Common myeloid progenitor, CD34-positive (primary cell): ENCODE measurements around the gene PTPN1.

Experiments
- CTCF ChIA-PET: fragments of 350-600 bp; sonication (Branson Sonifier 250); formaldehyde crosslinking; loops from one replicate; lab custom pipeline; 2021; ENCODE audit warnings: antibody characterized with exemption; lab: Charles Lee
- POLR2A ChIA-PET: fragments of 350-600 bp; sonication (Branson Sonifier 250); formaldehyde crosslinking; loops from one replicate; lab custom pipeline; 2021; ENCODE audit warnings: antibody characterized with exemption; lab: Charles Lee
- DNase-seq, 3 donors: peaks; one replicate each; pipeline versions ENCODE4 v3.0.0 to v3.0.0-alpha.2; 2013
- H3K27ac ChIP-seq, 2 experiments: 1 replicate in 1 of 2; 2 replicates in 1 of 2; pipeline ENCODE4 v1.7.0; 2013; ENCODE audit warnings: inconsistent platforms in 2 of 2, low read length in 2 of 2, mild to moderate bottlenecking in 2 of 2, low read depth in 1 of 2, moderate library complexity in 1 of 2; ENCODE audit not compliant: severe bottlenecking in 2 of 2, insufficient read depth in 1 of 2, poor library complexity in 1 of 2
- H3K27me3 ChIP-seq, 5 experiments: replicated peaks in 2 of 5; 1 replicate in 3 of 5; 2 replicates in 2 of 5; pipeline versions ENCODE4 v1.6.1 to v1.7.0; 2013; ENCODE audit warnings: low read length in 4 of 5, mild to moderate bottlenecking in 2 of 5, moderate library complexity in 2 of 5, inconsistent platforms in 1 of 5; ENCODE audit not compliant: insufficient read depth in 5 of 5, control insufficient read depth in 4 of 5
- H3K36me3 ChIP-seq, 4 experiments: 1 replicate in 2 of 4; 2 replicates in 2 of 4; pipeline versions ENCODE4 v1.6.1 to v1.7.0; 2013; ENCODE audit warnings: low read length in 3 of 4, control low read depth in 1 of 4, mild to moderate bottlenecking in 1 of 4; ENCODE audit not compliant: control insufficient read depth in 4 of 4, insufficient read depth in 4 of 4
- H3K4me1 ChIP-seq, 4 experiments: 1 replicate in 3 of 4; 2 replicates in 1 of 4; pipeline versions ENCODE4 v1.6.1 to v1.7.1; 2013; ENCODE audit warnings: low read length in 3 of 4, mild to moderate bottlenecking in 3 of 4, control low read depth in 1 of 4, inconsistent platforms in 1 of 4, moderate library complexity in 1 of 4; ENCODE audit not compliant: control insufficient read depth in 4 of 4, insufficient read depth in 4 of 4; ENCODE audit errors: control extremely low read depth in 1 of 4
- H3K4me3 ChIP-seq, 7 experiments: 1 replicate in 4 of 7; 2 replicates in 3 of 7; pipeline versions ENCODE4 v1.5.1 to v1.7.0; 2013; ENCODE audit warnings: mild to moderate bottlenecking in 7 of 7, low read length in 6 of 7, moderate library complexity in 6 of 7, inconsistent platforms in 2 of 7, low read depth in 2 of 7, control low read depth in 1 of 7; ENCODE audit not compliant: insufficient read depth in 4 of 7, control insufficient read depth in 1 of 7; ENCODE audit errors: extremely low read depth in 1 of 7
- H3K9me3 ChIP-seq, 5 experiments: 1 replicate in 4 of 5; 2 replicates in 1 of 5; pipeline versions ENCODE4 v1.6.1 to v1.7.1; 2013; ENCODE audit warnings: low read length in 4 of 5, mild to moderate bottlenecking in 2 of 5, inconsistent platforms in 1 of 5, low read depth in 1 of 5, moderate library complexity in 1 of 5; ENCODE audit not compliant: control insufficient read depth in 4 of 5, insufficient read depth in 2 of 5; ENCODE audit errors: control extremely low read depth in 1 of 5
- WGBS: methylation state at CpG from one replicate; pipeline ENCODE4 v1.1.5; 2013; ENCODE audit not compliant: insufficient coverage; 5-methylcytosine and 5-hydroxymethylcytosine counted together

PTPN1 gene

GRCh38 chr20:50604451-50604850, 94.3 kb downstream of the PTPN1 start:
- CTCF ChIA-PET: no interaction called here
- 99% methylated on average over 9 of the region's 12 CpGs for WGBS

GRCh38 chr20:50605136-50605535, 95.0 kb downstream of the PTPN1 start:
- WGBS: 93% methylated on average over 2 of the region's 5 CpGs
- Histone ChIP-seq H3K27ac (no peak overlapping the region), H3K4me1 (peaks cover 0 to 6% (median 2%) of the 10 kb centered on the region in 4 experiments), H3K9me3 (no peaks in the 10 kb centered on the region), H3K27me3 (no peaks in the 10 kb centered on the region), H3K36me3 (peaks cover 0 to 18% (median 8%) of the 10 kb centered on the region in 4 experiments), H3K4me3 (no peak overlapping the region)
- ChIA-PET POLR2A (no interaction called here), CTCF (no interaction called here)
- DNase-seq: no peak

More at GRCh38 chr20:50604451-50604850, 94.3 kb downstream of the PTPN1 start:
- Histone ChIP-seq H3K27me3 (no peaks in the 10 kb centered on the region), H3K9me3 (no peaks in the 10 kb centered on the region), H3K36me3 (peaks cover 0 to 18% (median 8%) of the 10 kb centered on the region in 4 experiments), H3K4me1 (peaks cover 0 to 6% (median 2%) of the 10 kb centered on the region in 4 experiments), H3K27ac (no peak overlapping the region), H3K4me3 (no peak overlapping the region)
- DNase-seq: no peak
- POLR2A ChIA-PET: no interaction called here

- no peaks in the 10 kb centered on the region for H3K9me3 ChIP-seq
- no peaks in the 10 kb centered on the region for H3K27me3 ChIP-seq
- POLR2A ChIA-PET: no interaction called here
- peaks cover 0 to 24% (median 7%) of the 10 kb centered on the region in 4 experiments for H3K36me3 ChIP-seq
- H3K4me1 ChIP-seq: no peaks in the 10 kb centered on the region
- 98% methylated on average over 9 of the region's 9 CpGs for WGBS
- H3K4me3 ChIP-seq: no peak overlapping the region
- CTCF ChIA-PET: interaction anchor here (0.8 to 1.2 kb wide), 2 partner anchors 8 to 15 kb away, joined by 3 to 5 read pairs; no protein-coding TSS in a partner anchor
- H3K27ac ChIP-seq: no peak overlapping the region
- DNase-seq: no peak
Measured at GRCh38 chr20:50607436-50607835, 97.3 kb downstream of the PTPN1 start.

- Histone ChIP-seq H3K27me3 (no peaks in the 10 kb centered on the region), H3K36me3 (peaks cover 0 to 20% (median 7%) of the 10 kb centered on the region in 4 experiments), H3K9me3 (no peaks in the 10 kb centered on the region), H3K4me1 (no peaks in the 10 kb centered on the region), H3K4me3 (no peak overlapping the region), H3K27ac (no peak overlapping the region)
- DNase-seq: no peak
- ChIA-PET CTCF (interaction anchor here (1.2 kb wide), 1 partner anchor 9 kb away, joined by 3 read pairs; no protein-coding TSS in a partner anchor), POLR2A (no interaction called here)
- WGBS: 98% methylated on average over 32 of the region's 32 CpGs
Measured at GRCh38 chr20:50607850-50608749, 97.9 kb downstream of the PTPN1 start.

- H3K27me3 ChIP-seq: no peaks in the 10 kb centered on the region
- no peaks in the 10 kb centered on the region for H3K9me3 ChIP-seq
- CTCF ChIA-PET: interaction anchor here (1.4 kb wide), 1 partner anchor 12 kb away, joined by 3 read pairs; no protein-coding TSS in a partner anchor
- 98% methylated on average over 10 of the region's 13 CpGs for WGBS
- no peak for DNase-seq
- H3K27ac ChIP-seq: no peak overlapping the region
- no peaks in the 10 kb centered on the region for H3K4me1 ChIP-seq
- peaks cover 0 to 18% (median 6%) of the 10 kb centered on the region in 4 experiments for H3K36me3 ChIP-seq
- no peak overlapping the region for H3K4me3 ChIP-seq
- POLR2A ChIA-PET: no interaction called here
Measured at GRCh38 chr20:50608750-50609104, 98.5 kb downstream of the PTPN1 start.

- no peak overlapping the region for H3K4me3 ChIP-seq
- peaks cover 0 to 17% (median 6%) of the 10 kb centered on the region in 4 experiments for H3K36me3 ChIP-seq
- no peaks in the 10 kb centered on the region for H3K9me3 ChIP-seq
- no peaks in the 10 kb centered on the region for H3K27me3 ChIP-seq
- ChIA-PET CTCF (interaction anchor here (1.4 kb wide), 1 partner anchor 13 kb away, joined by 3 read pairs; no protein-coding TSS in a partner anchor), POLR2A (interaction anchor here (0.6 kb wide), 1 partner anchor 135 kb away, joined by 4 read pairs; no protein-coding TSS in a partner anchor)
- DNase-seq: no peak
- no peaks in the 10 kb centered on the region for H3K4me1 ChIP-seq
- no peak overlapping the region for H3K27ac ChIP-seq
- 98% methylated on average over 22 of the region's 28 CpGs for WGBS
Measured at GRCh38 chr20:50609438-50609989, 99.3 kb downstream of the PTPN1 start.
